ENCODE measurements around the gene ARHGEF28.

DNA sequence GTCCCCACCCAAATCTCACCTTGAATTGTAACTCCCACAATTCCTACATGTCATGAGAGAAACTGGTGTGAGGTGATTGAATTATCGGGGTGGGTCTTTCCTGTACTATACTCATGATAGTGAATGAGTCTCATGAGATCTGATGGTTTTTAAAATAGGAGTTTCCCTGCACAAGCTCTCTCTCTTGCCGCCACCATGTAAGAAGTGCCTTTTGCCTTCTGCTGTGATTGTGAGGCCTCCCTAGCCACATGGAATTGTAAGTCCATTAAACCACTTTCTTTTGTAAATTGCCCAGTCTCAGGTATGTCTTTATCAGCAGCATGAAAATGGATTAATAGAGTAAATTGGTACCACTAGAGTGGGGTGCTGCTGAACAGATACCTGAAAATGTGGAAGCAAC is 140.9 kb downstream of the ARHGEF28 start:
- TF ChIP-seq, protein P1, sequence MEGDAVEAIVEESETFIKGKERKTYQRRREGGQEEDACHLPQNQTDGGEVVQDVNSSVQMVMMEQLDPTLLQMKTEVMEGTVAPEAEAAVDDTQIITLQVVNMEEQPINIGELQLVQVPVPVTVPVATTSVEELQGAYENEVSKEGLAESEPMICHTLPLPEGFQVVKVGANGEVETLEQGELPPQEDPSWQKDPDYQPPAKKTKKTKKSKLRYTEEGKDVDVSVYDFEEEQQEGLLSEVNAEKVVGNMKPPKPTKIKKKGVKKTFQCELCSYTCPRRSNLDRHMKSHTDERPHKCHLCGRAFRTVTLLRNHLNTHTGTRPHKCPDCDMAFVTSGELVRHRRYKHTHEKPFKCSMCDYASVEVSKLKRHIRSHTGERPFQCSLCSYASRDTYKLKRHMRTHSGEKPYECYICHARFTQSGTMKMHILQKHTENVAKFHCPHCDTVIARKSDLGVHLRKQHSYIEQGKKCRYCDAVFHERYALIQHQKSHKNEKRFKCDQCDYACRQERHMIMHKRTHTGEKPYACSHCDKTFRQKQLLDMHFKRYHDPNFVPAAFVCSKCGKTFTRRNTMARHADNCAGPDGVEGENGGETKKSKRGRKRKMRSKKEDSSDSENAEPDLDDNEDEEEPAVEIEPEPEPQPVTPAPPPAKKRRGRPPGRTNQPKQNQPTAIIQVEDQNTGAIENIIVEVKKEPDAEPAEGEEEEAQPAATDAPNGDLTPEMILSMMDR (IDR thresholded peaks at IDR 0.05; ENCODE audit: borderline replicate concordance, extremely low read depth, low read length, poor library complexity, severe bottlenecking), result no peak
- no peak for TF ChIP-seq EZH2 (IDR thresholded peaks at IDR 0.05; ENCODE audit: borderline replicate concordance, low read depth, low read length, severe bottlenecking)

All from DND-41 (cell line).